ENCODE results near the gene COL5A1.

DNA sequence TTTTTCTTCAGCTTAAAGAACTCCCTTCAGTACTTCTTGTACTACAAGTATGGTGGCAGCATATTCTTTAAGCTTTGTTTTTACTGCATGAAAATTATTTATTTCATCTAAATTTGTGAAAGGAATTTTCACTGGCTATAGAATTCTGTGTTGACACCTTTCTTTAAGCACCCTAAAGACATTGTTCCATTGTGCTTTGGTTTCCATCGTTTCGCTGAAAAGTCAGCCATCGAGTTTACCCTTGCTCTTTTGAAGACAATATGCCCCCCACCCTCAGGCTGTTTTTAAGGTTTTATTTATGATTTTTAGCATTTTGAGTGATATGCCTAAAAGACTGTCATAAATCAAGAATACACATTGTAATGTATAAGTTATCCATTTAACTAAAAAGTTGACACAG lies 27.3 kb upstream of the COL5A1 start:
- TF ChIP-seq, protein P1, sequence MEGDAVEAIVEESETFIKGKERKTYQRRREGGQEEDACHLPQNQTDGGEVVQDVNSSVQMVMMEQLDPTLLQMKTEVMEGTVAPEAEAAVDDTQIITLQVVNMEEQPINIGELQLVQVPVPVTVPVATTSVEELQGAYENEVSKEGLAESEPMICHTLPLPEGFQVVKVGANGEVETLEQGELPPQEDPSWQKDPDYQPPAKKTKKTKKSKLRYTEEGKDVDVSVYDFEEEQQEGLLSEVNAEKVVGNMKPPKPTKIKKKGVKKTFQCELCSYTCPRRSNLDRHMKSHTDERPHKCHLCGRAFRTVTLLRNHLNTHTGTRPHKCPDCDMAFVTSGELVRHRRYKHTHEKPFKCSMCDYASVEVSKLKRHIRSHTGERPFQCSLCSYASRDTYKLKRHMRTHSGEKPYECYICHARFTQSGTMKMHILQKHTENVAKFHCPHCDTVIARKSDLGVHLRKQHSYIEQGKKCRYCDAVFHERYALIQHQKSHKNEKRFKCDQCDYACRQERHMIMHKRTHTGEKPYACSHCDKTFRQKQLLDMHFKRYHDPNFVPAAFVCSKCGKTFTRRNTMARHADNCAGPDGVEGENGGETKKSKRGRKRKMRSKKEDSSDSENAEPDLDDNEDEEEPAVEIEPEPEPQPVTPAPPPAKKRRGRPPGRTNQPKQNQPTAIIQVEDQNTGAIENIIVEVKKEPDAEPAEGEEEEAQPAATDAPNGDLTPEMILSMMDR (IDR thresholded peaks at IDR 0.05; ENCODE audit: low read depth, low read length): no peak
- TF ChIP-seq EZH2phosphoT487 (IDR thresholded peaks at IDR 0.05; ENCODE audit: low read depth): no peak
